K562 (cell line): ENCODE data around the gene SENP1. TPM values are rescaled to one million over a fixed set of nuclear protein-coding genes. Genes with fewer than 3 reads are reported as not detected.

Source experiments
- ARID1B ChIP-seq: fragments of 450-650 bp; IDR thresholded peaks from 2 replicates; pipeline ENCODE4 v1.6.1; 2016; ENCODE audit warnings: antibody characterized with exemption, mild to moderate bottlenecking, inconsistent platforms
- CBX5 ChIP-seq: IDR thresholded peaks from 2 replicates; pipeline ENCODE4 v1.6.1; 2014; ENCODE audit warnings: low read depth, borderline replicate concordance
- CTBP1 ChIP-seq: fragments of 450-650 bp; IDR thresholded peaks from 2 replicates; pipeline ENCODE4 v1.6.1; 2016; ENCODE audit warnings: borderline replicate concordance
- HDAC3 ChIP-seq: fragments of 450-650 bp; IDR thresholded peaks from 2 replicates; pipeline ENCODE4 v1.6.1; 2018; ENCODE audit warnings: borderline replicate concordance, mild to moderate bottlenecking, moderate library complexity; ENCODE audit not compliant: partially characterized antibody
- KDM4B ChIP-seq, 2 experiments: fragments of 450-650 bp in 1 of 2; sonication (generic) in 1 of 2; IDR thresholded peaks; 2 replicates each; pipeline ENCODE4 v1.6.1; 2016 to 2017; ENCODE audit warnings: borderline replicate concordance in 2 of 2, antibody characterized with exemption in 1 of 2, low read depth in 1 of 2, mild to moderate bottlenecking in 1 of 2
- MCM2 ChIP-seq: fragments of 450-650 bp; IDR thresholded peaks from 2 replicates; pipeline ENCODE4 v1.6.1; 2017; ENCODE audit warnings: low read depth, mild to moderate bottlenecking
- MTA3 ChIP-seq: fragments of 450-650 bp; formaldehyde crosslinking; IDR thresholded peaks from 2 replicates; pipeline ENCODE4 v1.6.1; 2017; ENCODE audit warnings: mild to moderate bottlenecking, borderline replicate concordance
- TSC22D4 ChIP-seq: fragments of 450-650 bp; IDR thresholded peaks from 2 replicates; pipeline ENCODE4 v1.6.1; 2016; ENCODE audit warnings: missing genetic modification characterization, missing biosample characterization, control low read depth
- U2AF1 ChIP-seq: fragments of 200-400 bp; formaldehyde crosslinking; optimal IDR thresholded peaks from 2 replicates; pipeline ENCODE3; 2017; ENCODE audit warnings: mild to moderate bottlenecking, low read depth, low read length, moderate library complexity
- YY1 ChIP-seq, 3 experiments: IDR thresholded peaks; 2 replicates each; pipeline ENCODE4 v1.6.1; 2011; ENCODE audit warnings: low read length in 2 of 3, mild to moderate bottlenecking in 2 of 3, moderate library complexity in 2 of 3, borderline replicate concordance in 1 of 3, control low read depth in 1 of 3, low read depth in 1 of 3; ENCODE audit not compliant: insufficient read depth in 3 of 3, insufficient replicate concordance in 2 of 3, control insufficient read depth in 1 of 3, insufficient read length in 1 of 3; ENCODE audit errors: extremely low read depth in 1 of 3
- ZNF384 ChIP-seq: IDR thresholded peaks from 2 replicates; pipeline ENCODE4 v1.6.1; 2012; ENCODE audit warnings: low read depth, low read length, improper control_type of control experiment
- ZNF583 ChIP-seq: fragments of 250-450 bp; sonication (Bioruptor Pico); IDR thresholded peaks from 2 replicates; pipeline ENCODE4 v1.4.0; 2020
- polyA plus RNA-seq, 8 experiments: library from polyadenylated mRNA; depleted of rRNA in 4 of 8; stranded (reverse) in 5 of 8; unstranded in 3 of 8; fragments of >200 nt; fragmentation: Nextera tagmentation in 2 of 8; fragmentation: Illumina TruSeq in 1 of 8; extraction: Ambion mirVana in 2 of 8; extraction: Trizol in 1 of 8; gene quantifications; 2 replicates each; pipeline versions ENCODE4 v1.2.1 to v1.2.3, GENCODE V29; 2011 to 2014; ENCODE audit warnings: inconsistent platforms in 1 of 8, missing spikeins in 1 of 8
- total RNA-seq, 7 experiments: library from RNA; depleted of rRNA in 6 of 7; stranded (reverse); fragments of >200 nt in 6 of 7; fragmentation: Illumina TruSeq in 2 of 7; extraction: Trizol in 2 of 7; gene quantifications; 2 replicates each; pipeline versions ENCODE4 v1.2.1 to v1.2.3, GENCODE V29; 2011 to 2021; ENCODE audit warnings: low replicate concordance in 1 of 7
- TF ChIP-seq, protein P1 (sequence below): sonication (generic); formaldehyde crosslinking; IDR thresholded peaks from 2 replicates; pipeline ENCODE4 v1.8.1; 2022; ENCODE audit warnings: missing genetic modification reagents
- TF ChIP-seq, protein P2 (sequence below): sonication (generic); IDR thresholded peaks from 2 replicates; pipeline ENCODE4 v1.6.1; 2016
- TF ChIP-seq, protein P3 (sequence below): sonication (generic); formaldehyde crosslinking; IDR thresholded peaks from 2 replicates; pipeline ENCODE4 v1.8.1; 2023; ENCODE audit warnings: mild to moderate bottlenecking, missing genetic modification reagents, moderate library complexity
- TF ChIP-seq, protein P4 (sequence below): fragments of 450-650 bp; IDR thresholded peaks from 2 replicates; pipeline ENCODE4 v1.6.1; 2016; ENCODE audit warnings: missing biosample characterization, missing genetic modification characterization
- TF ChIP-seq, protein P5 (sequence below): fragments of 450-650 bp; IDR thresholded peaks from 2 replicates; pipeline ENCODE4 v1.6.1; 2014; ENCODE audit warnings: low read depth, mild to moderate bottlenecking, moderate library complexity, borderline replicate concordance
- TF ChIP-seq, protein P6 (sequence below): fragments of 250-450 bp; sonication (Bioruptor Pico); IDR thresholded peaks from 2 replicates; pipeline ENCODE4 v1.4.0; 2020; ENCODE audit warnings: mild to moderate bottlenecking

Gene SENP1
- total and polyA plus RNA-seq, 9 of the 15 experiments (the other 6 are each of a cell fraction or from before 2014, with no cell fraction given), result 15.5 to 59.0 (median 36.3) TPM

DNA sequence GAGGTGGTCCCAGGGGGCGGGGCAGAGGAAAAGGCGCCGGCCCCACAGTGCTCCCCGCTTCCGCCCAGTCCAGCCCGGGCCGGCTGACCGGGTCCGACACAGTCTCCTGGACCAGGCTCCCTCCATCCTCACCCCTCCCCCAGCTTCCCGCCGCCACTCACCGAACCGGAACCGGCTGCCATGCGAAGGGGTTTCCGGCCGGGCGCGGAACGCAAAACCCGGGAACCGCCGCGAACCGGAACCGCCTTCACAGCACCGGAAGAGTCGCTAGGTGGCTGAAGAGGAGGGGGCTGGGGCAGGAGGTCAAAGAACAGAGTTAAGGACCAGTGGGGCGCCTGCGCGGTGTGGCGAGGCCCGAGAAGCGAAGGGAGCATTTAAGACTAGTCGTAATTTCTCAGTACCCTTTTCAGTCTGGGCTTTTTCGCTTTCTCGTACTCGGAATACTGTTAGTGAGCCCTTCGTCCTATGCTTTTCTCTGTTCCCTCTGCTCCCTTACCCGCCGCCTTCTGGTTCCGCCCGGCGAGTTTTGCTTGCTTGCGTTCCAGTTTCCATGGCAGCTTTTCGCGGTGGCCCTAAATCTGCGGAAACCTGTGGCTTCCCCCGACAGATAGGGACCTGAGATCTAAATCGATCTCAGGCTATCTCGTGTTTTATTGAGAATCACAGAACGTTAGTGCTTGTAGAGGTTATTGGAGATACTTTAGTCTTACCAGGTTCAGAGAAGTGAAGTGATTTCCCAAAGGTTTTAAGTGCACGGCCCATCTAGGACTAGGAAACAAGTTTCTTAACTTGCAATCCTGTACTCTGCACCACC lies at the start of gene SENP1 (continued):
- TF ChIP-seq, protein P1, sequence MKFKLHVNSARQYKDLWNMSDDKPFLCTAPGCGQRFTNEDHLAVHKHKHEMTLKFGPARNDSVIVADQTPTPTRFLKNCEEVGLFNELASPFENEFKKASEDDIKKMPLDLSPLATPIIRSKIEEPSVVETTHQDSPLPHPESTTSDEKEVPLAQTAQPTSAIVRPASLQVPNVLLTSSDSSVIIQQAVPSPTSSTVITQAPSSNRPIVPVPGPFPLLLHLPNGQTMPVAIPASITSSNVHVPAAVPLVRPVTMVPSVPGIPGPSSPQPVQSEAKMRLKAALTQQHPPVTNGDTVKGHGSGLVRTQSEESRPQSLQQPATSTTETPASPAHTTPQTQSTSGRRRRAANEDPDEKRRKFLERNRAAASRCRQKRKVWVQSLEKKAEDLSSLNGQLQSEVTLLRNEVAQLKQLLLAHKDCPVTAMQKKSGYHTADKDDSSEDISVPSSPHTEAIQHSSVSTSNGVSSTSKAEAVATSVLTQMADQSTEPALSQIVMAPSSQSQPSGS (CRISPR knock-in tag), result no peak
- TF ChIP-seq, protein P2, sequence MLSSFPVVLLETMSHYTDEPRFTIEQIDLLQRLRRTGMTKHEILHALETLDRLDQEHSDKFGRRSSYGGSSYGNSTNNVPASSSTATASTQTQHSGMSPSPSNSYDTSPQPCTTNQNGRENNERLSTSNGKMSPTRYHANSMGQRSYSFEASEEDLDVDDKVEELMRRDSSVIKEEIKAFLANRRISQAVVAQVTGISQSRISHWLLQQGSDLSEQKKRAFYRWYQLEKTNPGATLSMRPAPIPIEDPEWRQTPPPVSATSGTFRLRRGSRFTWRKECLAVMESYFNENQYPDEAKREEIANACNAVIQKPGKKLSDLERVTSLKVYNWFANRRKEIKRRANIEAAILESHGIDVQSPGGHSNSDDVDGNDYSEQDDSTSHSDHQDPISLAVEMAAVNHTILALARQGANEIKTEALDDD, result no peak; the same call in 1 of the 2 replicates
- peak; percentile 82; the same call in 1 of the 2 replicates for TF ChIP-seq MTA3
- TF ChIP-seq, protein P3, sequence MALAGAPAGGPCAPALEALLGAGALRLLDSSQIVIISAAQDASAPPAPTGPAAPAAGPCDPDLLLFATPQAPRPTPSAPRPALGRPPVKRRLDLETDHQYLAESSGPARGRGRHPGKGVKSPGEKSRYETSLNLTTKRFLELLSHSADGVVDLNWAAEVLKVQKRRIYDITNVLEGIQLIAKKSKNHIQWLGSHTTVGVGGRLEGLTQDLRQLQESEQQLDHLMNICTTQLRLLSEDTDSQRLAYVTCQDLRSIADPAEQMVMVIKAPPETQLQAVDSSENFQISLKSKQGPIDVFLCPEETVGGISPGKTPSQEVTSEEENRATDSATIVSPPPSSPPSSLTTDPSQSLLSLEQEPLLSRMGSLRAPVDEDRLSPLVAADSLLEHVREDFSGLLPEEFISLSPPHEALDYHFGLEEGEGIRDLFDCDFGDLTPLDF (CRISPR knock-in tag), result 0 out of 2 replicates have a peak, but pooled peaks have one; percentile 41
- peak; percentile 46; the same call in 1 of the 2 replicates for TF ChIP-seq ZNF583 (CRISPR knock-in tag)
- TF ChIP-seq U2AF1, result peak; percentile 83
- TF ChIP-seq, protein P4, sequence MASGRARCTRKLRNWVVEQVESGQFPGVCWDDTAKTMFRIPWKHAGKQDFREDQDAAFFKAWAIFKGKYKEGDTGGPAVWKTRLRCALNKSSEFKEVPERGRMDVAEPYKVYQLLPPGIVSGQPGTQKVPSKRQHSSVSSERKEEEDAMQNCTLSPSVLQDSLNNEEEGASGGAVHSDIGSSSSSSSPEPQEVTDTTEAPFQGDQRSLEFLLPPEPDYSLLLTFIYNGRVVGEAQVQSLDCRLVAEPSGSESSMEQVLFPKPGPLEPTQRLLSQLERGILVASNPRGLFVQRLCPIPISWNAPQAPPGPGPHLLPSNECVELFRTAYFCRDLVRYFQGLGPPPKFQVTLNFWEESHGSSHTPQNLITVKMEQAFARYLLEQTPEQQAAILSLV, result no peak
- TF ChIP-seq CBX5, result no peak
- TF ChIP-seq TSC22D4 (tag), result no peak
- TF ChIP-seq MCM2, result no peak
- peak; percentile 44 for TF ChIP-seq HDAC3
- no peak for TF ChIP-seq ZNF384
- TF ChIP-seq CTBP1, result peak; percentile 67; the same call in 1 of the 2 replicates
- TF ChIP-seq KDM4B (IDR thresholded peaks at IDR 0.05; ENCODE audit: borderline replicate concordance in 2 of 2, low read depth in 1 of 2), result peak in 1 of 2 experiments; percentile 89; a peak in 2 of 4 replicates
- peak in 2 of 3 experiments; percentile 65 to 82 for TF ChIP-seq YY1 (IDR thresholded peaks at IDR 0.05; ENCODE audit: borderline replicate concordance in 1 of 3, control insufficient read depth in 1 of 3, extremely low read depth in 1 of 3, insufficient read depth in 3 of 3, insufficient read length in 1 of 3, insufficient replicate concordance in 2 of 3, low read depth in 1 of 3, low read length in 2 of 3)
- TF ChIP-seq, protein P5, sequence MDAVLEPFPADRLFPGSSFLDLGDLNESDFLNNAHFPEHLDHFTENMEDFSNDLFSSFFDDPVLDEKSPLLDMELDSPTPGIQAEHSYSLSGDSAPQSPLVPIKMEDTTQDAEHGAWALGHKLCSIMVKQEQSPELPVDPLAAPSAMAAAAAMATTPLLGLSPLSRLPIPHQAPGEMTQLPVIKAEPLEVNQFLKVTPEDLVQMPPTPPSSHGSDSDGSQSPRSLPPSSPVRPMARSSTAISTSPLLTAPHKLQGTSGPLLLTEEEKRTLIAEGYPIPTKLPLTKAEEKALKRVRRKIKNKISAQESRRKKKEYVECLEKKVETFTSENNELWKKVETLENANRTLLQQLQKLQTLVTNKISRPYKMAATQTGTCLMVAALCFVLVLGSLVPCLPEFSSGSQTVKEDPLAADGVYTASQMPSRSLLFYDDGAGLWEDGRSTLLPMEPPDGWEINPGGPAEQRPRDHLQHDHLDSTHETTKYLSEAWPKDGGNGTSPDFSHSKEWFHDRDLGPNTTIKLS, result peak; percentile 70
- TF ChIP-seq, protein P6, sequence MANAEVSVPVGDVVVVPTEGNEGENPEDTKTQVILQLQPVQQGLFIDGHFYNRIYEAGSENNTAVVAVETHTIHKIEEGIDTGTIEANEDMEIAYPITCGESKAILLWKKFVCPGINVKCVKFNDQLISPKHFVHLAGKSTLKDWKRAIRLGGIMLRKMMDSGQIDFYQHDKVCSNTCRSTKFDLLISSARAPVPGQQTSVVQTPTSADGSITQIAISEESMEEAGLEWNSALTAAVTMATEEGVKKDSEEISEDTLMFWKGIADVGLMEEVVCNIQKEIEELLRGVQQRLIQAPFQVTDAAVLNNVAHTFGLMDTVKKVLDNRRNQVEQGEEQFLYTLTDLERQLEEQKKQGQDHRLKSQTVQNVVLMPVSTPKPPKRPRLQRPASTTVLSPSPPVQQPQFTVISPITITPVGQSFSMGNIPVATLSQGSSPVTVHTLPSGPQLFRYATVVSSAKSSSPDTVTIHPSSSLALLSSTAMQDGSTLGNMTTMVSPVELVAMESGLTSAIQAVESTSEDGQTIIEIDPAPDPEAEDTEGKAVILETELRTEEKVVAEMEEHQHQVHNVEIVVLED (CRISPR knock-in tag), result peak; percentile 41; the same call in 1 of the 2 replicates
- TF ChIP-seq ARID1B, result no peak; the same call in 1 of the 2 replicates
